ENCODE data around the gene PDZD11. TPM values are rescaled to one million over a fixed set of nuclear protein-coding genes. Genes with fewer than 3 reads are reported as not detected.

The PDZD11 gene
- total and polyA plus RNA-seq, 2 donors (not counting 1 experiment from before 2014, with no cell fraction given): 53.3 to 142 TPM

DNA sequence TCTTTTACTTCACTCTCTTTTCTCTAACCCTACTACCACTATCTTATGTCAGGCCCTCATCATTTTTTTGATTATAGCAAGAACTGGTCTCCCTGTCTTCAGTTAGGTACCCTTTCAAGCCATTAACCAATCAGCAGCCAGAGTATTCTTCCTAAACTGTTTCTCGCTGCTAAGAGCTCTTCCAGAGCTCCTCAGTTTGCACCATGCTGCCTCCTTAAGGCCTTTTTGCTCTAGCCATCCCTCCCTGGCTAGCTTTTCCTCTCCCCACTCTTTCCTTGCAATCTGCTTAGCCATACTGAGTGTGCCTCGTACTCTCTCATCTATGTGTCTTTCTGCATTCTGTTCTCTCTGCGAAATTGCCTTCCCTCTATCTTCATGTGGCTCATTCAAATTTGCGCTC lies 33.1 kb upstream of the PDZD11 start:
- H3K4me1 ChIP-seq (ENCODE audit: control insufficient read depth, extremely low read depth, insufficient read depth, low read length): no peaks in the 10 kb centered on the region
- no peak for DNase-seq (ENCODE audit: low read depth in 2 of 2)
- H4K20me1 ChIP-seq (ENCODE audit: control insufficient read depth, extremely low read depth, insufficient read depth, low read length): no peaks in the 10 kb centered on the region
- H3K9ac ChIP-seq (ENCODE audit: insufficient read depth, low read length): no peak overlapping the region
- TF ChIP-seq EZH2 (IDR thresholded peaks at IDR 0.05; ENCODE audit: low read length, missing control alignments): no peak
- TF ChIP-seq, protein P1, sequence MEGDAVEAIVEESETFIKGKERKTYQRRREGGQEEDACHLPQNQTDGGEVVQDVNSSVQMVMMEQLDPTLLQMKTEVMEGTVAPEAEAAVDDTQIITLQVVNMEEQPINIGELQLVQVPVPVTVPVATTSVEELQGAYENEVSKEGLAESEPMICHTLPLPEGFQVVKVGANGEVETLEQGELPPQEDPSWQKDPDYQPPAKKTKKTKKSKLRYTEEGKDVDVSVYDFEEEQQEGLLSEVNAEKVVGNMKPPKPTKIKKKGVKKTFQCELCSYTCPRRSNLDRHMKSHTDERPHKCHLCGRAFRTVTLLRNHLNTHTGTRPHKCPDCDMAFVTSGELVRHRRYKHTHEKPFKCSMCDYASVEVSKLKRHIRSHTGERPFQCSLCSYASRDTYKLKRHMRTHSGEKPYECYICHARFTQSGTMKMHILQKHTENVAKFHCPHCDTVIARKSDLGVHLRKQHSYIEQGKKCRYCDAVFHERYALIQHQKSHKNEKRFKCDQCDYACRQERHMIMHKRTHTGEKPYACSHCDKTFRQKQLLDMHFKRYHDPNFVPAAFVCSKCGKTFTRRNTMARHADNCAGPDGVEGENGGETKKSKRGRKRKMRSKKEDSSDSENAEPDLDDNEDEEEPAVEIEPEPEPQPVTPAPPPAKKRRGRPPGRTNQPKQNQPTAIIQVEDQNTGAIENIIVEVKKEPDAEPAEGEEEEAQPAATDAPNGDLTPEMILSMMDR (conservative IDR thresholded peaks at IDR 0.05 in 1 of 2, IDR thresholded peaks at IDR 0.05 in 1 of 2; ENCODE audit: low read depth in 1 of 2, low read length in 2 of 2): no peak
- no peak overlapping the region for H2AFZ ChIP-seq (ENCODE audit: low read length)
- H3K9me3 ChIP-seq (ENCODE audit: control insufficient read depth, insufficient read depth, low read depth, low read length): no peaks in the 10 kb centered on the region
- H3K27ac ChIP-seq (ENCODE audit: insufficient read depth, low read length): no peak overlapping the region
- no peak overlapping the region for H3K4me2 ChIP-seq (ENCODE audit: extremely low read depth, insufficient read depth, low read length)
- H3K79me2 ChIP-seq (ENCODE audit: control insufficient read depth, insufficient read depth, low read length): no peaks in the 10 kb centered on the region
- H3K36me3 ChIP-seq (ENCODE audit: control insufficient read depth, insufficient read depth, low read length): no peaks in the 10 kb centered on the region
- H3K27me3 ChIP-seq (ENCODE audit: control insufficient read depth, insufficient read depth, low read length): no peaks in the 10 kb centered on the region
- H3K4me3 ChIP-seq (replicated peaks in 1 of 4; ENCODE audit: control extremely low read depth in 1 of 4, insufficient read depth in 1 of 4, low read depth in 3 of 4, low read length in 4 of 4): no peak overlapping the region

DNA sequence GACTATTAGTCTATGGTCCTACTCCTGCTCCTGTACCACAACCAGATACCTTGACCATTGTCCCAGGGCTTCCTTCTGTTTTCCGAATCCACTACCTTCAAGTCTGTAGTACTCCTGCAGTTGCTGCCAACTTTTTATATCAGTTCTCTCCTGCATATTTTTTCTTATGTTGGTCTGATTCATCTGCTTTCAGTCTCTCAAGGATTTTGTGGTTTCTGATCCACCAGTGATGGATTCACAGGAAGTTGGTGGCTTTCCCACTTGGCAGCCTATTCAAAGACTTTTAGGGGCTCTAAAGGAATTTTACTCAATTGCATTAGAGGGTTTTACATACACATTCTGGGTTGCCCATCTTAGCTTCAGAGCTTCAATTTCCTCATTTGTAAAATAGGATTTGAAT lies 23.8 kb upstream of the PDZD11 start:
- no peak overlapping the region for H3K27ac ChIP-seq (ENCODE audit: insufficient read depth, low read length)
- H3K36me3 ChIP-seq (ENCODE audit: control insufficient read depth, insufficient read depth, low read length): no peaks in the 10 kb centered on the region
- no peaks in the 10 kb centered on the region for H3K9me3 ChIP-seq (ENCODE audit: control insufficient read depth, insufficient read depth, low read depth, low read length)
- peak; percentile 9 to 77 for DNase-seq (ENCODE audit: low read depth in 2 of 2)
- peaks cover 6% of the 10 kb centered on the region for H3K79me2 ChIP-seq (ENCODE audit: control insufficient read depth, insufficient read depth, low read length)
- H3K4me3 ChIP-seq (replicated peaks in 1 of 4; ENCODE audit: control extremely low read depth in 1 of 4, insufficient read depth in 1 of 4, low read depth in 3 of 4, low read length in 4 of 4): no peak overlapping the region
- H4K20me1 ChIP-seq (ENCODE audit: control insufficient read depth, extremely low read depth, insufficient read depth, low read length): no peaks in the 10 kb centered on the region
- H3K9ac ChIP-seq (ENCODE audit: insufficient read depth, low read length): no peak overlapping the region
- TF ChIP-seq, protein P1 (conservative IDR thresholded peaks at IDR 0.05 in 1 of 2, IDR thresholded peaks at IDR 0.05 in 1 of 2; ENCODE audit: low read depth in 1 of 2, low read length in 2 of 2): no peak
- TF ChIP-seq EZH2 (IDR thresholded peaks at IDR 0.05; ENCODE audit: low read length, missing control alignments): no peak
- peak overlapping the region; percentile 15 for H3K4me2 ChIP-seq (ENCODE audit: extremely low read depth, insufficient read depth, low read length)
- H3K27me3 ChIP-seq (ENCODE audit: control insufficient read depth, insufficient read depth, low read length): no peaks in the 10 kb centered on the region
- no peaks in the 10 kb centered on the region for H3K4me1 ChIP-seq (ENCODE audit: control insufficient read depth, extremely low read depth, insufficient read depth, low read length)
- no peak overlapping the region for H2AFZ ChIP-seq (ENCODE audit: low read length)

DNA sequence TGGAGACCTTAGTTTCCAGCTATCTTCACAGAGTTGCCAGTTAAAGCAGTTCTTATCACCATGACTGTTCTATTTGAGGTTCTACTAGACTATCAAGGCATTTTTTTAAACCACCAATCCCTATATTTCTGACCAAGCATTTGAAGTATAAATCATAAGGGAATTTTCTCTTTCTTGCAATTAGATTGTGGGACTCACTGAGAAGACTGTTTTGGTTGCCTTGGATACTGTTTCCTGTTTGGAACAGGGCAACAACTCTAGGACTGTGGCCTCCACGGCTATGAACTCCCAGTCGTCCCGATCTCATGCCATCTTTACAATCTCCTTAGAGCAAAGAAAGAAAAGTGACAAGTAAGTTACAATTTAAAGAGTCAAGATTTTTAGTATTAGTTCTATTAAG lies 12.0 kb upstream of the PDZD11 start:
- DNase-seq (ENCODE audit: low read depth in 2 of 2): peak; percentile 24 to 61
- peak overlapping the region in 1 of 4 experiments; percentile 16 for H3K4me3 ChIP-seq (replicated peaks in 1 of 4; ENCODE audit: control extremely low read depth in 1 of 4, insufficient read depth in 1 of 4, low read depth in 3 of 4, low read length in 4 of 4)
- no peaks in the 10 kb centered on the region for H3K27me3 ChIP-seq (ENCODE audit: control insufficient read depth, insufficient read depth, low read length)
- H4K20me1 ChIP-seq (ENCODE audit: control insufficient read depth, extremely low read depth, insufficient read depth, low read length): no peaks in the 10 kb centered on the region
- H3K36me3 ChIP-seq (ENCODE audit: control insufficient read depth, insufficient read depth, low read length): no peaks in the 10 kb centered on the region
- H3K4me2 ChIP-seq (ENCODE audit: extremely low read depth, insufficient read depth, low read length): no peak overlapping the region
- no peaks in the 10 kb centered on the region for H3K9me3 ChIP-seq (ENCODE audit: control insufficient read depth, insufficient read depth, low read depth, low read length)
- peaks cover 1% of the 10 kb centered on the region for H3K79me2 ChIP-seq (ENCODE audit: control insufficient read depth, insufficient read depth, low read length)
- TF ChIP-seq EZH2 (IDR thresholded peaks at IDR 0.05; ENCODE audit: low read length, missing control alignments): no peak
- TF ChIP-seq, protein P1 (conservative IDR thresholded peaks at IDR 0.05 in 1 of 2, IDR thresholded peaks at IDR 0.05 in 1 of 2; ENCODE audit: low read depth in 1 of 2, low read length in 2 of 2): no peak
- H3K9ac ChIP-seq (ENCODE audit: insufficient read depth, low read length): no peak overlapping the region
- H3K4me1 ChIP-seq (ENCODE audit: control insufficient read depth, extremely low read depth, insufficient read depth, low read length): no peaks in the 10 kb centered on the region
- peak overlapping the region; percentile 15 for H2AFZ ChIP-seq (ENCODE audit: low read length)
- peak overlapping the region; percentile 70 for H3K27ac ChIP-seq (ENCODE audit: insufficient read depth, low read length)
